ENCODE results near the gene LIMCH1.

The LIMCH1 gene

GRCh38 chr4:41611881-41612871 is 74.2 kb downstream of the LIMCH1 start:
- peaks cover 5 to 17% (median 16%) of the 10 kb centered on the region in 5 donors for H3K36me3 ChIP-seq (ENCODE audit: control insufficient read depth in 5 of 5, insufficient read depth in 5 of 5, low read length in 5 of 5)
- H3K27ac ChIP-seq (ENCODE audit: low read depth, low read length): peak overlapping the region; percentile 40
- no peaks in the 10 kb centered on the region for H3K27me3 ChIP-seq (ENCODE audit: control insufficient read depth in 5 of 5, insufficient read depth in 4 of 5, low read length in 5 of 5)
- H3K9me3 ChIP-seq (ENCODE audit: control insufficient read depth in 5 of 5, low read length in 5 of 5): no peaks in the 10 kb centered on the region
- H3K9ac ChIP-seq (ENCODE audit: low read length in 5 of 5): peak overlapping the region in 1 of 5 donors; percentile 0
- peaks cover 3 to 31% (median 26%) of the 10 kb centered on the region in 5 donors for H3K4me1 ChIP-seq (ENCODE audit: control insufficient read depth in 5 of 5, insufficient read depth in 5 of 5, low read length in 5 of 5)
- peak overlapping the region in 3 of 5 donors; percentile 29 to 56 (median 46) for H3K4me3 ChIP-seq (ENCODE audit: low read depth in 1 of 5, low read length in 5 of 5)

DNA sequence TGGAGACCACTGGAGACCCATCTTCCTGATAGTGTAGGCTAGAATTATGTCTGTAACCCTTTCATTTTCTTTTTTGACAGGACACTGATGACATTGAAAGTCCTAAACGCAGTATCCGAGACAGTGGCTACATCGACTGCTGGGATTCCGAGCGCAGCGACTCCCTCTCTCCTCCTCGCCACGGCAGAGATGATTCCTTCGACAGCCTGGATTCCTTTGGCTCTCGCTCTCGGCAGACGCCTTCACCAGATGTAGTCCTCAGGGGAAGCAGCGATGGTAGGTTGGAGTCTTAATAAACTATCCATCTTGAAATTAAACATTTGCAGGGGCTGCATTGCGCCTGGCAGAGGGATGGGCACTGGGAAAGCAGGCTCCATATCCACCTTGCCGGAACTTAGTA is 75.4 kb downstream of the LIMCH1 start:
- H3K27ac ChIP-seq (ENCODE audit: low read depth, low read length): peak overlapping the region; percentile 40

DNA sequence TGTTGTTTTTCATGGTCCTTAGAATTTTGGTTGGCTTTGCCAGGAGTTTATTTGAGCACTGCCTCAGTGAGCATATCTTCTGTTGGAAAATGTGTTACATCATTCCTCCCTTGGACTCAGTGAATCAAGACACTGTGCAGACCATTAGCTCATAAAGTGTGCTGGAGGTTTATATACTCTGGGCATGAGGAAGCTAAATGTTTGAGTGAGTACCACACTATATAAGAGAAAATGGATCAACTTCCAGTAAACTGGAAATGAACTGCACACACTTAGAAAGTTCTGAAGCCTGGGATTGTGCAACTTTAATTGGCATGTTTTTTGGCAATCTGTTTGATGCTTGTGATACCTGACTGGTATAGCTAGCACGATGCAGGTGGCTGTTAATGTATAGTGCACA is 75.9 kb downstream of the LIMCH1 start:
- Histone ChIP-seq H3K27ac (ENCODE audit: low read depth, low read length) (no peak overlapping the region), H3K27me3 (ENCODE audit: control insufficient read depth in 5 of 5, insufficient read depth in 4 of 5, low read length in 5 of 5) (no peaks in the 10 kb centered on the region), H3K4me3 (ENCODE audit: low read depth in 1 of 5, low read length in 5 of 5) (peak overlapping the region in 4 of 5 donors; percentile 29 to 56 (median 46)), H3K9ac (ENCODE audit: low read length in 5 of 5) (peak overlapping the region in 1 of 5 donors; percentile 50), H3K9me3 (ENCODE audit: control insufficient read depth in 5 of 5, low read length in 5 of 5) (no peaks in the 10 kb centered on the region), H3K4me1 (ENCODE audit: control insufficient read depth in 5 of 5, insufficient read depth in 5 of 5, low read length in 5 of 5) (peaks cover 3 to 37% (median 26%) of the 10 kb centered on the region in 5 donors), H3K36me3 (ENCODE audit: control insufficient read depth in 5 of 5, insufficient read depth in 5 of 5, low read length in 5 of 5) (peaks cover 0 to 10% (median 8%) of the 10 kb centered on the region in 5 donors)

More for the DNA sequence above, 75.4 kb downstream of the LIMCH1 start:
- Histone ChIP-seq H3K9me3 (ENCODE audit: control insufficient read depth in 5 of 5, low read length in 5 of 5) (no peaks in the 10 kb centered on the region), H3K27me3 (ENCODE audit: control insufficient read depth in 5 of 5, insufficient read depth in 4 of 5, low read length in 5 of 5) (no peaks in the 10 kb centered on the region), H3K4me3 (ENCODE audit: low read depth in 1 of 5, low read length in 5 of 5) (peak overlapping the region; percentile 29 to 56 (median 47)), H3K36me3 (ENCODE audit: control insufficient read depth in 5 of 5, insufficient read depth in 5 of 5, low read length in 5 of 5) (peaks cover 0 to 10% (median 9%) of the 10 kb centered on the region in 5 donors), H3K4me1 (ENCODE audit: control insufficient read depth in 5 of 5, insufficient read depth in 5 of 5, low read length in 5 of 5) (peaks cover 3 to 36% (median 26%) of the 10 kb centered on the region in 5 donors), H3K9ac (ENCODE audit: low read length in 5 of 5) (peak overlapping the region in 3 of 5 donors; percentile 5 to 50 (median 32))

GRCh38 chr4:41614519-41614918 is 76.6 kb downstream of the LIMCH1 start:
- Histone ChIP-seq H3K9me3 (ENCODE audit: control insufficient read depth in 5 of 5, low read length in 5 of 5) (no peaks in the 10 kb centered on the region), H3K4me1 (ENCODE audit: control insufficient read depth in 5 of 5, insufficient read depth in 5 of 5, low read length in 5 of 5) (peaks cover 3 to 37% (median 26%) of the 10 kb centered on the region in 5 donors), H3K9ac (ENCODE audit: low read length in 5 of 5) (no peak overlapping the region), H3K27ac (ENCODE audit: low read depth, low read length) (no peak overlapping the region), H3K27me3 (ENCODE audit: control insufficient read depth in 5 of 5, insufficient read depth in 4 of 5, low read length in 5 of 5) (no peaks in the 10 kb centered on the region), H3K36me3 (ENCODE audit: control insufficient read depth in 5 of 5, insufficient read depth in 5 of 5, low read length in 5 of 5) (peaks cover 7 to 15% (median 11%) of the 10 kb centered on the region in 5 donors), H3K4me3 (ENCODE audit: low read depth in 1 of 5, low read length in 5 of 5) (no peak overlapping the region)

DNA sequence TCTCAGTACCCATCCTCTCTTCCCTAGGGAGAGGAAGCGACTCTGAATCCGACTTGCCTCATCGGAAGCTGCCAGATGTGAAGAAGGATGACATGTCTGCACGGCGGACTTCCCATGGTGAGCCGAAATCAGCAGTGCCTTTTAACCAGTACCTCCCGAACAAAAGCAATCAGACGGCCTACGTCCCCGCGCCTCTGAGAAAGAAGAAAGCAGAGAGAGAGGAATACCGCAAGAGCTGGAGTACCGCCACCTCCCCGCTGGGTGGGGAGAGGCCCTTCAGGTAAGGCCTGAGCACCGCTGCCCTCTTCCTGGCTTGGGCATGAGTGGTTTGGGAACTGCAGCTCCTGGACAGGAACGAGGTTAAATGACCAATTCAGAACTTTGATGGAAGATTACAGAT is 81.2 kb downstream of the LIMCH1 start:
- Histone ChIP-seq H3K27ac (ENCODE audit: low read depth, low read length) (no peak overlapping the region), H3K27me3 (ENCODE audit: control insufficient read depth in 5 of 5, insufficient read depth in 4 of 5, low read length in 5 of 5) (no peaks in the 10 kb centered on the region), H3K4me3 (ENCODE audit: low read depth in 1 of 5, low read length in 5 of 5) (no peak overlapping the region), H3K9ac (ENCODE audit: low read length in 5 of 5) (no peak overlapping the region), H3K4me1 (ENCODE audit: control insufficient read depth in 5 of 5, insufficient read depth in 5 of 5, low read length in 5 of 5) (peaks cover 0 to 14% (median 9%) of the 10 kb centered on the region in 5 donors), H3K9me3 (ENCODE audit: control insufficient read depth in 5 of 5, low read length in 5 of 5) (no peaks in the 10 kb centered on the region), H3K36me3 (ENCODE audit: control insufficient read depth in 5 of 5, insufficient read depth in 5 of 5, low read length in 5 of 5) (peaks cover 9 to 20% (median 15%) of the 10 kb centered on the region in 5 donors)

DNA sequence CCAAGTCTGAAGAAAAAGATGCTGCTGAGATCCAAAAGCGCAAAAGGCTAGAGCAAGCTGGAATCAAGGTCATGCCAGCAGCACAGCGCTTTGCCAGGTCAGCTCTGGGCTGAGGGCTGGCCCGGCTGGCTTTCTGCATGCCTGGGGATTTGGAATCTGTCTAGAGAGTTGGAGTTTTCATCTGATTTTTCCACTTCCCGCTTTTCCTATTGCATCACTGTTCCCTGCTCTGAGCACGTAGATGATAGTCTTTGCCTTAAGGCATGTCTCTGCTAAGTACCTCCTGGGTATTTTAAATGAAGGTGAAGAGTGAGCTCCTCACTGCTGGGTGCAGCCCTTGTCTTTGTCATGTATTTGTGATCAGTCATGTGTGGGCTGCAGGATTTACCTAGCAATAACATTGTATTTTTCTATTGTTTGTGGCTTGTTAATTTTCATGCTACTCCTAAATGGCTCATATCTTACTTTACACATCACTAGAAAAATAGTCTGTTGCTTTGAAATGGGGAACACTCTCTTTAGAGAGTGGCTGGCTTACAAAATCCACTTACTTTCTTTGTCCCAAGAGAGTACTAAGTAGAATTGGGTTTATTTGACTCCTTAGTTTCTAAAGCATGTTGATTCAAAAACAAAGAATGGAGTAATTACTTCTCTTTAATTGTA is 82.8 kb downstream of the LIMCH1 start:
- Histone ChIP-seq H3K9me3 (ENCODE audit: control insufficient read depth in 5 of 5, low read length in 5 of 5) (no peaks in the 10 kb centered on the region), H3K9ac (ENCODE audit: low read length in 5 of 5) (no peak overlapping the region), H3K4me1 (ENCODE audit: control insufficient read depth in 5 of 5, insufficient read depth in 5 of 5, low read length in 5 of 5) (peaks cover 0 to 29% (median 16%) of the 10 kb centered on the region in 5 donors), H3K36me3 (ENCODE audit: control insufficient read depth in 5 of 5, insufficient read depth in 5 of 5, low read length in 5 of 5) (peaks cover 9 to 15% (median 11%) of the 10 kb centered on the region in 5 donors), H3K27me3 (ENCODE audit: control insufficient read depth in 5 of 5, insufficient read depth in 4 of 5, low read length in 5 of 5) (no peaks in the 10 kb centered on the region), H3K27ac (ENCODE audit: low read depth, low read length) (peak overlapping the region; percentile 60), H3K4me3 (ENCODE audit: low read depth in 1 of 5, low read length in 5 of 5) (no peak overlapping the region)

- Histone ChIP-seq H3K9me3 (ENCODE audit: control insufficient read depth in 5 of 5, low read length in 5 of 5) (no peaks in the 10 kb centered on the region), H3K9ac (ENCODE audit: low read length in 5 of 5) (no peak overlapping the region), H3K4me1 (ENCODE audit: control insufficient read depth in 5 of 5, insufficient read depth in 5 of 5, low read length in 5 of 5) (peaks cover 0 to 32% (median 16%) of the 10 kb centered on the region in 5 donors), H3K27me3 (ENCODE audit: control insufficient read depth in 5 of 5, insufficient read depth in 4 of 5, low read length in 5 of 5) (no peaks in the 10 kb centered on the region), H3K36me3 (ENCODE audit: control insufficient read depth in 5 of 5, insufficient read depth in 5 of 5, low read length in 5 of 5) (peaks cover 8 to 11% (median 10%) of the 10 kb centered on the region in 5 donors), H3K4me3 (ENCODE audit: low read depth in 1 of 5, low read length in 5 of 5) (no peak overlapping the region), H3K27ac (ENCODE audit: low read depth, low read length) (no peak overlapping the region)
These were observed 84.8 kb downstream of the LIMCH1 start for GRCh38 chr4:41622787-41623186.

DNA sequence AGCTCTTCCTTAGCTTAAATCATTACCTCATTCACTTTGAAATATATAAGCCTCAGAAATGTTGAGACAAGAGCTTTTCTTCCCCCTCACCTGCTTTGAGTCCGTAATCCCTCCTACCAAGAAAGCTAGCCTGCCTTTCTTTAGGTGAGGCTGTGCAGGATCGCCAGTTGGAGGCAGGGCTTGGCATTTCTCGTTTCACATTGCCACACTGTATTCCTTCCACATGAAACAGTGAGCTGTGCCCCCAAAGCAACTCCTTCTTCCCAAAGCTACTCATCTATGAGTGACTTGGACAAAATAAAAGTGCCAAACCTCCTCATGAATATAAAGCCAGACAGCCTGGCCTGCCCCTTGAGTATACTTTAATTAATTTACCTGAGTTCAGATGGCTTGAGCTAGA is 86.8 kb downstream of the LIMCH1 start:
- no peak overlapping the region for H3K4me3 ChIP-seq (ENCODE audit: low read depth in 1 of 5, low read length in 5 of 5)
- H3K9ac ChIP-seq (ENCODE audit: low read length in 5 of 5): no peak overlapping the region
- H3K27ac ChIP-seq (ENCODE audit: low read depth, low read length): peak overlapping the region; percentile 4
- H3K27me3 ChIP-seq (ENCODE audit: control insufficient read depth in 5 of 5, insufficient read depth in 4 of 5, low read length in 5 of 5): no peaks in the 10 kb centered on the region
- H3K36me3 ChIP-seq (ENCODE audit: control insufficient read depth in 5 of 5, insufficient read depth in 5 of 5, low read length in 5 of 5): peaks cover 2 to 7% (median 3%) of the 10 kb centered on the region in 5 donors
- H3K9me3 ChIP-seq (ENCODE audit: control insufficient read depth in 5 of 5, low read length in 5 of 5): no peaks in the 10 kb centered on the region
- H3K4me1 ChIP-seq (ENCODE audit: control insufficient read depth in 5 of 5, insufficient read depth in 5 of 5, low read length in 5 of 5): peaks cover 0 to 32% (median 16%) of the 10 kb centered on the region in 5 donors

DNA sequence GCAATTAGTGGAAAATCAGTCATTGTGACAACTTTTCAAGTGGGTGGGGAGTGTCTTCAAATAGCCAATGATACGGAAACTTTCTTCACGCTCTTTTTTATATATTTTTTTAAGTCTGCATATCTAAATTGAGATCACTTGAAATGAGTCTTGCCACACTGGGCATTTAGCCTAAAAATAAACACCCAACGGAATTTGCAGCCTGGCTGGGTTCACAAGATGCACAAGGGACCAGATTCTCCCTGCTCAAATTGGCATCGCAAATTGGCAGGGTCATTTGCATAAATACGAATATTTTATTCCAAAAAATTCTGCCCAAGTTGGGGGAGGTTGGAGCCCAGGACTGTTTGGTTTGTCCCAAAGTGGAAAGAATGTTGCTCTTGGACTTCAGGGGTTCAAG is 87.6 kb downstream of the LIMCH1 start:
- H3K27me3 ChIP-seq (ENCODE audit: control insufficient read depth in 5 of 5, insufficient read depth in 4 of 5, low read length in 5 of 5): no peaks in the 10 kb centered on the region
- H3K27ac ChIP-seq (ENCODE audit: low read depth, low read length): no peak overlapping the region
- no peak overlapping the region for H3K9ac ChIP-seq (ENCODE audit: low read length in 5 of 5)
- no peak overlapping the region for H3K4me3 ChIP-seq (ENCODE audit: low read depth in 1 of 5, low read length in 5 of 5)
- H3K36me3 ChIP-seq (ENCODE audit: control insufficient read depth in 5 of 5, insufficient read depth in 5 of 5, low read length in 5 of 5): peaks cover 0 to 7% (median 2%) of the 10 kb centered on the region in 5 donors
- peaks cover 0 to 26% (median 15%) of the 10 kb centered on the region in 5 donors for H3K4me1 ChIP-seq (ENCODE audit: control insufficient read depth in 5 of 5, insufficient read depth in 5 of 5, low read length in 5 of 5)
- no peaks in the 10 kb centered on the region for H3K9me3 ChIP-seq (ENCODE audit: control insufficient read depth in 5 of 5, low read length in 5 of 5)
